GM12878 (cell line): Measurements from ENCODE around the gene KRTAP1-4. TPM values are rescaled to one million over a fixed set of nuclear protein-coding genes. Genes with fewer than 3 reads are reported as not detected.

Experiments
- ATAC-seq: fragments of 200-7000 bp; cut with Tn5 transposase; 3 replicates; pipeline ENCODE4 v1.9.1; 2020; ENCODE audit warnings: mild to moderate bottlenecking, moderate library complexity
- BruUV-seq: library from RNA; stranded (reverse); fragments of 400-500 nt; replicated peaks from 2 replicates; lab custom pipeline; 2021; lab: Mats Ljungman, UMichigan
- CTCF ChIA-PET: fragments of 300-600 bp; sonication (Branson Sonifier 250); formaldehyde crosslinking; extraction: SDS; loops from one replicate; lab custom pipeline; 2021; ENCODE audit warnings: inconsistent platforms; lab: Yijun Ruan, JAX
- POLR2A ChIA-PET: fragments of 350-600 bp; formaldehyde crosslinking; extraction: SDS; loops from one replicate; lab custom pipeline; 2021; ENCODE audit warnings: inconsistent platforms; lab: Charles Lee
- RAD21 ChIA-PET: fragments of 300-600 bp; sonication (Branson Sonifier 250); formaldehyde crosslinking; loops from one replicate; lab custom pipeline; 2023; ENCODE audit warnings: antibody characterized with exemption; ENCODE audit not compliant: unreplicated experiment; lab: Charles Lee
- SMC1A ChIA-PET: fragments of 300-600 bp; sonication (Branson Sonifier 250); formaldehyde crosslinking; loops from one replicate; lab custom pipeline; 2023; ENCODE audit not compliant: unreplicated experiment, uncharacterized antibody; lab: Charles Lee
- DNase-seq: peaks from one replicate; pipeline ENCODE4 v3.0.0-alpha.2; 2011; ENCODE audit warnings: low read depth, low spot score
- FAIRE-seq: peaks from 3 replicates; lab custom pipeline; 2011; peaks lifted over from hg19 to GRCh38; lab: Jason Lieb, UNC
- H2AFZ ChIP-seq: 2 replicates; pipeline ENCODE4 v1.6.0; 2011; ENCODE audit warnings: low read depth, low read length, control low read depth; ENCODE audit not compliant: control insufficient read depth
- H3K27ac ChIP-seq: 2 replicates; pipeline ENCODE4 v1.5.1; 2011; ENCODE audit warnings: control low read depth; ENCODE audit not compliant: control insufficient read depth, insufficient read depth
- H3K27me3 ChIP-seq, 2 experiments: replicated peaks in 1 of 2; 2 replicates each; pipeline versions ENCODE4 v1.6.0 to v1.6.1; 2011; ENCODE audit warnings: low read length in 1 of 2; ENCODE audit not compliant: control insufficient read depth in 2 of 2, insufficient read depth in 2 of 2
- H3K36me3 ChIP-seq, 2 experiments: 2 replicates each; pipeline ENCODE4 v1.5.1; 2011; ENCODE audit warnings: low read length in 1 of 2; ENCODE audit not compliant: control insufficient read depth in 2 of 2, insufficient read depth in 2 of 2
- H3K4me1 ChIP-seq: 2 replicates; pipeline ENCODE4 v1.6.1; 2011; ENCODE audit warnings: mild to moderate bottlenecking, low read length, moderate library complexity, mixed read lengths; ENCODE audit not compliant: control insufficient read depth, insufficient read depth
- H3K4me2 ChIP-seq: 2 replicates; pipeline ENCODE4 v1.6.0; 2011; ENCODE audit warnings: control low read depth; ENCODE audit not compliant: control insufficient read depth, insufficient read depth
- H3K4me3 ChIP-seq: fragments of 200-600 bp; sonication (generic); 2 replicates; pipeline ENCODE4 v1.5.1; 2016
- H3K79me2 ChIP-seq: 2 replicates; pipeline ENCODE4 v1.6.0; 2011; ENCODE audit warnings: low read length; ENCODE audit not compliant: control insufficient read depth, insufficient read depth
- H3K9ac ChIP-seq: 2 replicates; pipeline ENCODE4 v1.8.0; 2011; ENCODE audit warnings: low read length, control low read depth, mixed read lengths; ENCODE audit not compliant: control insufficient read depth, insufficient read depth
- H3K9me3 ChIP-seq: replicated peaks from 3 replicates; pipeline ENCODE4 v1.5.1; 2011; ENCODE audit warnings: mild to moderate bottlenecking, low read length; ENCODE audit not compliant: control insufficient read depth, insufficient read depth
- H4K20me1 ChIP-seq: 2 replicates; pipeline ENCODE4 v1.6.0; 2011; ENCODE audit not compliant: control insufficient read depth, insufficient read depth
- CBX5 ChIP-seq: sonication (generic); IDR thresholded peaks from 2 replicates; pipeline ENCODE4 v1.6.1; 2016; ENCODE audit warnings: low read depth, moderate library complexity, mild to moderate bottlenecking, inconsistent platforms
- EED ChIP-seq: sonication (generic); IDR thresholded peaks from 2 replicates; pipeline ENCODE4 v1.6.1; 2016; ENCODE audit warnings: antibody characterized with exemption, low read depth
- FOS ChIP-seq: IDR thresholded peaks from 3 replicates; pipeline ENCODE4 v1.6.1; 2011; ENCODE audit warnings: borderline replicate concordance; ENCODE audit not compliant: insufficient read length; ENCODE audit errors: extremely low read depth
- KAT2A ChIP-seq: conservative IDR thresholded peaks from 2 replicates; pipeline ENCODE4 v1.6.1; 2011; ENCODE audit warnings: low read depth, low read length; ENCODE audit not compliant: control insufficient read depth
- MTA3 ChIP-seq: IDR thresholded peaks from 2 replicates; pipeline ENCODE4 v1.6.1; 2012; ENCODE audit warnings: low read length, inconsistent platforms, borderline replicate concordance
- PKNOX1 ChIP-seq: fragments of 450-650 bp; IDR thresholded peaks from 2 replicates; pipeline ENCODE4 v1.6.1; 2016; ENCODE audit warnings: mild to moderate bottlenecking
- RFX5 ChIP-seq: IDR thresholded peaks from 2 replicates; pipeline ENCODE4 v1.6.1; 2011; ENCODE audit warnings: low read depth, low read length, improper control_type of control experiment
- SIX5 ChIP-seq: IDR thresholded peaks from 2 replicates; pipeline ENCODE4 v1.6.1; 2011; ENCODE audit warnings: mild to moderate bottlenecking, low read depth, low read length, moderate library complexity; ENCODE audit not compliant: severe bottlenecking
- ZNF217 ChIP-seq: fragments of 450-650 bp; IDR thresholded peaks from 2 replicates; pipeline ENCODE4 v1.6.1; 2017; ENCODE audit warnings: antibody characterized with exemption, mild to moderate bottlenecking
- WGBS: methylation state at CpG from one replicate; pipeline ENCODE4 v1.1.6; 2016; ENCODE audit warnings: low lambda C conversion rate; ENCODE audit not compliant: insufficient replicate concordance, insufficient coverage; ENCODE audit errors: missing lambda C conversion rate; 5-methylcytosine and 5-hydroxymethylcytosine counted together
- in situ Hi-C: fragments of 300-500 bp; cut with MboI; formaldehyde crosslinking; loops from 9 replicates; pipeline ENCODE4 v1.14.3; 2018; ENCODE audit warnings: mixed read lengths
- intact Hi-C: fragments of 100-400 bp; cut with micrococcal nuclease; formaldehyde crosslinking; loops from one replicate; pipeline ENCODE4 v1.14.2; 2022; ENCODE audit not compliant: unreplicated experiment
- polyA plus RNA-seq, 11 experiments: library from polyadenylated mRNA; depleted of rRNA in 4 of 11; unstranded in 6 of 11; stranded (reverse) in 5 of 11; fragments of >200 nt; fragmentation: Nextera tagmentation in 4 of 11; fragmentation: Illumina TruSeq in 1 of 11; extraction: Ambion mirVana in 4 of 11; extraction: Trizol in 1 of 11; gene quantifications; 1 replicate in 1 of 11; 2 replicates in 10 of 11; pipeline versions ENCODE4 v1.2.1 to v1.2.3, GENCODE V29; 2011 to 2016; ENCODE audit warnings: inconsistent platforms in 2 of 11, missing spikeins in 2 of 11, low read depth in 1 of 11
- total RNA-seq, 4 experiments: library from RNA; depleted of rRNA in 3 of 4; stranded (reverse); fragments of >200 nt in 3 of 4; fragmentation: Illumina TruSeq in 1 of 4; extraction: Trizol in 1 of 4; gene quantifications; 2 replicates each; pipeline versions ENCODE4 v1.2.1 to v1.2.3, GENCODE V29; 2013 to 2021
- TF ChIP-seq, protein P1 (sequence below): IDR thresholded peaks from 2 replicates; pipeline ENCODE4 v1.6.1; 2012; ENCODE audit warnings: low read length, inconsistent platforms
- TF ChIP-seq, protein P2 (sequence below): fragments of 450-650 bp; IDR thresholded peaks from 2 replicates; pipeline ENCODE4 v1.6.1; 2018; ENCODE audit warnings: borderline replicate concordance, mild to moderate bottlenecking; ENCODE audit not compliant: partially characterized antibody

KRTAP1-4 gene
- total and polyA plus RNA-seq, 10 of the 15 experiments (the other 5 are each of a cell fraction or from before 2014, with no cell fraction given): not detected

GRCh38 chr17:40997361-40997760 is 32.6 kb downstream of the KRTAP1-4 start:
- Histone ChIP-seq H3K4me1 (no peaks in the 10 kb centered on the region), H3K4me2 (no peak overlapping the region)
- TF ChIP-seq RFX5 (no peak), EED (no peak)
- TF ChIP-seq, all 136 proteins: peak for 0
- Histone ChIP-seq H3K79me2 (no peaks in the 10 kb centered on the region), H4K20me1 (no peaks in the 10 kb centered on the region), H3K4me3 (no peak overlapping the region), H3K27ac (no peak overlapping the region), H3K27me3 (peaks cover 0 to 8% of the 10 kb centered on the region in 2 experiments; a peak in 2 of 4 replicates), H3K9me3 (no peaks in the 10 kb centered on the region), H2AFZ (no peak overlapping the region), H3K36me3 (no peaks in the 10 kb centered on the region), H3K9ac (no peak overlapping the region)
- DNase-seq: no peak
- CTCF ChIA-PET: no interaction called here
- RAD21 ChIA-PET: no interaction called here
- in situ Hi-C loops (no loop called here), intact Hi-C loops (no loop called here)
- no peak for FAIRE-seq
- no peak for ATAC-seq
- POLR2A ChIA-PET: no interaction called here
- BruUV-seq: no TSS peak
- WGBS: 6% methylated on average over 2 of the region's 2 CpGs
- SMC1A ChIA-PET: no interaction called here

- TF ChIP-seq, protein P1, sequence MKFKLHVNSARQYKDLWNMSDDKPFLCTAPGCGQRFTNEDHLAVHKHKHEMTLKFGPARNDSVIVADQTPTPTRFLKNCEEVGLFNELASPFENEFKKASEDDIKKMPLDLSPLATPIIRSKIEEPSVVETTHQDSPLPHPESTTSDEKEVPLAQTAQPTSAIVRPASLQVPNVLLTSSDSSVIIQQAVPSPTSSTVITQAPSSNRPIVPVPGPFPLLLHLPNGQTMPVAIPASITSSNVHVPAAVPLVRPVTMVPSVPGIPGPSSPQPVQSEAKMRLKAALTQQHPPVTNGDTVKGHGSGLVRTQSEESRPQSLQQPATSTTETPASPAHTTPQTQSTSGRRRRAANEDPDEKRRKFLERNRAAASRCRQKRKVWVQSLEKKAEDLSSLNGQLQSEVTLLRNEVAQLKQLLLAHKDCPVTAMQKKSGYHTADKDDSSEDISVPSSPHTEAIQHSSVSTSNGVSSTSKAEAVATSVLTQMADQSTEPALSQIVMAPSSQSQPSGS: no peak
- TF ChIP-seq FOS (no peak), CBX5 (no peak), PKNOX1 (no peak), MTA3 (no peak), SIX5 (no peak), KAT2A (no peak), ZNF217 (no peak)
- TF ChIP-seq, protein P2, sequence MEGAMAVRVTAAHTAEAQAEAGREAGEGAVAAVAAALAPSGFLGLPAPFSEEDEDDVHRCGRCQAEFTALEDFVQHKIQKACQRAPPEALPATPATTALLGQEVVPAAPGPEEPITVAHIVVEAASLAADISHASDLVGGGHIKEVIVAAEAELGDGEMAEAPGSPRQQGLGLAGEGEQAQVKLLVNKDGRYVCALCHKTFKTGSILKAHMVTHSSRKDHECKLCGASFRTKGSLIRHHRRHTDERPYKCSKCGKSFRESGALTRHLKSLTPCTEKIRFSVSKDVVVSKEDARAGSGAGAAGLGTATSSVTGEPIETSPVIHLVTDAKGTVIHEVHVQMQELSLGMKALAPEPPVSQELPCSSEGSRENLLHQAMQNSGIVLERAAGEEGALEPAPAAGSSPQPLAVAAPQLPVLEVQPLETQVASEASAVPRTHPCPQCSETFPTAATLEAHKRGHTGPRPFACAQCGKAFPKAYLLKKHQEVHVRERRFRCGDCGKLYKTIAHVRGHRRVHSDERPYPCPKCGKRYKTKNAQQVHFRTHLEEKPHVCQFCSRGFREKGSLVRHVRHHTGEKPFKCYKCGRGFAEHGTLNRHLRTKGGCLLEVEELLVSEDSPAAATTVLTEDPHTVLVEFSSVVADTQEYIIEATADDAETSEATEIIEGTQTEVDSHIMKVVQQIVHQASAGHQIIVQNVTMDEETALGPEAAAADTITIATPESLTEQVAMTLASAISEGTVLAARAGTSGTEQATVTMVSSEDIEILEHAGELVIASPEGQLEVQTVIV: no peak
- Histone ChIP-seq H4K20me1 (no peaks in the 10 kb centered on the region), H3K4me2 (no peak overlapping the region), H3K27ac (no peak overlapping the region), H3K79me2 (no peaks in the 10 kb centered on the region), H3K36me3 (no peaks in the 10 kb centered on the region), H3K4me1 (no peaks in the 10 kb centered on the region), H3K9me3 (no peaks in the 10 kb centered on the region), H3K27me3 (peaks cover 0 to 8% of the 10 kb centered on the region in 2 experiments; a peak in 1 of 4 replicates), H3K4me3 (no peak overlapping the region), H2AFZ (no peak overlapping the region), H3K9ac (no peak overlapping the region)
- ChIA-PET POLR2A (no interaction called here), RAD21 (no interaction called here), CTCF (no interaction called here), SMC1A (interaction anchor here (1.2 kb wide), 1 partner anchor 32 kb away, joined by 3 read pairs; no protein-coding TSS in a partner anchor)
- DNase-seq (no peak), FAIRE-seq (peak; percentile 23), ATAC-seq (no peak)
- WGBS: 58% methylated on average over 4 of the region's 4 CpGs
- BruUV-seq: no TSS peak
- in situ Hi-C loops (no loop called here), intact Hi-C loops (no loop called here)
Observed at GRCh38 chr17:40996829-40997228, 33.2 kb downstream of the KRTAP1-4 start.
